GM13976 (cell line): ENCODE data around the gene PGLYRP1.

Experiments used
- DNase-seq: peaks from one replicate; pipeline ENCODE4 v3.0.0; 2012; ENCODE audit warnings: low spot score
- CTCF ChIP-seq: IDR thresholded peaks from 2 replicates; pipeline ENCODE4 v1.5.1; 2012; ENCODE audit warnings: borderline replicate concordance, mild to moderate bottlenecking; ENCODE audit not compliant: insufficient read depth; ENCODE audit errors: extremely low read depth, missing control alignments, control extremely low read depth
- in situ Hi-C: fragments of 300-500 bp; cut with MboI; formaldehyde crosslinking; loops from one replicate; pipeline ENCODE4 v1.12.0; 2022; ENCODE audit warnings: low sequenced_read_pairs, mixed read lengths, inconsistent platforms; ENCODE audit not compliant: unreplicated experiment

Gene PGLYRP1

GRCh38 chr19:45978156-45978555, 44.7 kb downstream of the PGLYRP1 start:
- no peak for TF ChIP-seq CTCF
- in situ Hi-C loops = no loop called here
- no peak for DNase-seq

GRCh38 chr19:45976178-45976577, 46.7 kb downstream of the PGLYRP1 start:
- no peak for DNase-seq
- in situ Hi-C loops = no loop called here
- no peak for TF ChIP-seq CTCF

GRCh38 chr19:45975306-45976070, 47.4 kb downstream of the PGLYRP1 start:
- no peak for TF ChIP-seq CTCF
- in situ Hi-C loops = no loop called here
- DNase-seq = no peak

- no peak for TF ChIP-seq CTCF
- peak; percentile 81 for DNase-seq
- in situ Hi-C loops = no loop called here
Observed at GRCh38 chr19:45973553-45974338, 49.1 kb downstream of the PGLYRP1 start, which contains the start of gene NOVA2. Gene NOVA2 (minus strand): TSS chr19:45973865. CDS start chr19:45973351, 514 bp downstream.

- TF ChIP-seq CTCF = no peak
- no peak for DNase-seq
Observed at GRCh38 chr19:45972947-45973540, 49.8 kb downstream of the PGLYRP1 start.

GRCh38 chr19:45972081-45972946, 50.5 kb downstream of the PGLYRP1 start:
- no peak for TF ChIP-seq CTCF
- in situ Hi-C loops = no loop called here
- DNase-seq = no peak

More at GRCh38 chr19:45972947-45973540, 49.8 kb downstream of the PGLYRP1 start:
- in situ Hi-C loops = no loop called here
